Mesothelial cell of epicardium (in vitro differentiated cells): ENCODE results near the gene CDKAL1. TPM values are rescaled to one million over a fixed set of nuclear protein-coding genes. Genes with fewer than 3 reads are reported as not detected.

Experiments
- DNase-seq, 2 experiments: peaks; one replicate each; pipeline ENCODE4 v3.0.0; 2021; ENCODE audit warnings: low spot score in 2 of 2; ENCODE audit not compliant: unreplicated experiment in 2 of 2
- H3K27ac Mint-ChIP-seq: 2 replicates; pipeline ENCODE4 v1.8.0; 2021; ENCODE audit warnings: mixed read lengths
- H3K27me3 Mint-ChIP-seq: 2 replicates; pipeline ENCODE4 v1.8.0; 2021; ENCODE audit warnings: low read depth, mixed read lengths
- H3K36me3 Mint-ChIP-seq: 2 replicates; pipeline ENCODE4 v1.8.0; 2021; ENCODE audit warnings: mixed read lengths
- H3K4me1 Mint-ChIP-seq: 2 replicates; pipeline ENCODE4 v1.8.0; 2021; ENCODE audit warnings: mixed read lengths
- H3K4me3 Mint-ChIP-seq: 2 replicates; pipeline ENCODE4 v1.8.0; 2021; ENCODE audit warnings: mild to moderate bottlenecking, moderate library complexity, mixed read lengths
- H3K9me3 Mint-ChIP-seq: 2 replicates; pipeline ENCODE4 v1.8.0; 2021; ENCODE audit warnings: mixed read lengths
- CTCF ChIP-seq: fragments of 200-600 bp; sonication (generic); IDR thresholded peaks from one replicate; pipeline ENCODE4 v1.5.0; 2021; ENCODE audit warnings: antibody characterized with exemption; ENCODE audit not compliant: unreplicated experiment
- total RNA-seq: library from RNA; stranded (reverse); gene quantifications from 3 replicates; pipeline ENCODE4 v1.2.1, GENCODE V29; 2021

The CDKAL1 gene
- total RNA-seq, 1 donor from 2014 or later = 22.6 TPM

GRCh38 chr6:21133901-21134300 lies 599.6 kb downstream of the CDKAL1 start:
- DNase-seq = no peak

GRCh38 chr6:21134356-21134755 lies 600.1 kb downstream of the CDKAL1 start:
- H3K27me3 Mint-ChIP-seq = no peaks in the 10 kb centered on the region
- no peak for TF ChIP-seq CTCF
- no peaks in the 10 kb centered on the region for H3K9me3 Mint-ChIP-seq
- no peaks in the 10 kb centered on the region for H3K36me3 Mint-ChIP-seq
- peak overlapping the region; percentile 90 for H3K27ac Mint-ChIP-seq
- DNase-seq = no peak
- H3K4me1 Mint-ChIP-seq = peaks cover 64% of the 10 kb centered on the region
- H3K4me3 Mint-ChIP-seq = no peak overlapping the region

More at GRCh38 chr6:21133901-21134300, 599.6 kb downstream of the CDKAL1 start:
- TF ChIP-seq CTCF = no peak
- Mint-ChIP-seq H3K27ac (peak overlapping the region; percentile 90), H3K9me3 (no peaks in the 10 kb centered on the region), H3K27me3 (no peaks in the 10 kb centered on the region), H3K4me1 (peaks cover 61% of the 10 kb centered on the region), H3K36me3 (no peaks in the 10 kb centered on the region), H3K4me3 (no peak overlapping the region)

GRCh38 chr6:21135484-21136013 lies 601.3 kb downstream of the CDKAL1 start:
- DNase-seq = no peak
- Mint-ChIP-seq H3K27ac (peak overlapping the region; percentile 59), H3K4me3 (no peak overlapping the region), H3K27me3 (no peaks in the 10 kb centered on the region), H3K9me3 (no peaks in the 10 kb centered on the region), H3K4me1 (peaks cover 67% of the 10 kb centered on the region), H3K36me3 (peaks cover under 1% of the 10 kb centered on the region)
- no peak for TF ChIP-seq CTCF

GRCh38 chr6:21137700-21138335 lies 603.6 kb downstream of the CDKAL1 start:
- no peaks in the 10 kb centered on the region for H3K27me3 Mint-ChIP-seq

GRCh38 chr6:21138336-21139069 lies 604.2 kb downstream of the CDKAL1 start:
- peaks cover 5% of the 10 kb centered on the region for H3K36me3 Mint-ChIP-seq
- TF ChIP-seq CTCF = no peak
- DNase-seq = no peak
- no peaks in the 10 kb centered on the region for H3K27me3 Mint-ChIP-seq
- H3K4me1 Mint-ChIP-seq = peaks cover 66% of the 10 kb centered on the region
- peak overlapping the region; percentile 53 for H3K27ac Mint-ChIP-seq
- no peak overlapping the region for H3K4me3 Mint-ChIP-seq
- H3K9me3 Mint-ChIP-seq = no peaks in the 10 kb centered on the region

More at GRCh38 chr6:21137700-21138335, 603.6 kb downstream of the CDKAL1 start:
- DNase-seq = no peak
- Mint-ChIP-seq H3K4me1 (peaks cover 65% of the 10 kb centered on the region), H3K4me3 (no peak overlapping the region), H3K36me3 (peaks cover 5% of the 10 kb centered on the region), H3K9me3 (no peaks in the 10 kb centered on the region), H3K27ac (peak overlapping the region; percentile 52)
- TF ChIP-seq CTCF = no peak
